ENCODE data around the gene TEX101.
A peak's percentile ranks its signal among the peaks of the same experiment; 100 is the strongest.

The TEX101 gene

DNA sequence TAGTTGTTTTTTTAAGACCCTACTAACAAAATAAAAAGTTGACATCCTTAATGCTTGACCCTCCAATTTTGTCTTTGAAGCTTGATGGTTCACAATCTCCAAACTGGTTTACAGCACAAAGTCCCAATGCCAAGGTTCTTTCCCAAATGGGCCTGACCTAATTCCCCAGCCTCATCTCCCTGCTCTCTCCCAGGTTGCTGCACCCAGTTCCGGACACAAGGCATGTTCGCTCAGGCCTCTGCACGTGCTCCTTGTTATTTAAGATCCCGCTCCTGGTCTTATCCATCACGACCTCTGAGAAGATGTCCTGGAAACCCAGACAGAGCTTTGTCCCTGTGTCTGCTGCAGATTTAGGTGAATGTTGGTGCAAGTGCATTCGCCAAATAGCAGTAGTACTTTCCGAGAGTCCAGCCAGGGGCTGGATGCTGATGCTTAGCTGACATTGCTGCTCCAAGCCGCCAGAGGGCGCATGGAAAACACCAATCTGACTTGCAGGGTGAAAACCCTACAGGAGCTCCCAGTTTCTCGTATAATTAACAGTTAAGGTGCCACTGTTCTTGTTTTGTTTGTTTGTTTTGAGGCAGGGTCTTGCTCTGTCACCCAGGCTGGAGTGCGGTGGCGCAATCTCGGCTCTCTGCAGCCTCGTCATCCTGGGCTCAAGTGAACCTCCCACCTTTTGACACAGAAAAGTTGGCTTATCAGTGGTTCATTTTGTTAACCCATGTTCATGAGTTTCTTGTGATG lies 32.2 kb downstream of the TEX101 start:
- peak; percentile 60 to 65 for DNase-seq (ENCODE audit: low read depth in 2 of 2)

DNA sequence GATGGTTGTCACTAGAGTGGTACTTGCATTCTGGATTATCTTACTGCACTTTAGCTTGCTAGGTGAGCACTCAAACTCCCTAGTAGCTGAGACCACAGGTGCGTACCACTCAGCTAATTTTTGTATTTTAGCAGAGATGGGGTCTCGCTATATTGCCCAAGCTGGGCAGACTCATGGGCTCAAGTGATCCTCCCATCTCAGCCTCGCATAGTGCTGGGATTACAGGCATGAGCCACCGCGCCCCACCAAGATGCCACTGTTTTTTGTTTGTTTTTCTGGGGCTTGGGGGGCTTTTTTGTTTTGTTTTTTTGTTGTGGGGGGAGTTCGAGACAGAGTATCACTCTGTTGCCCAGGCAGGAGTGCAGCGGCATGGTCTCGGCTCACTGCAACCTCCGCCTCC lies 33.0 kb downstream of the TEX101 start:
- no peak for DNase-seq (ENCODE audit: low read depth in 2 of 2)

GRCh38 chr19:43450545-43450997 lies 35.9 kb downstream of the TEX101 start:
- DNase-seq (ENCODE audit: low read depth in 2 of 2): no peak

GRCh38 chr19:43452582-43452981 lies 37.9 kb downstream of the TEX101 start:
- no peak for DNase-seq (ENCODE audit: low read depth in 2 of 2)

- no peak for DNase-seq (ENCODE audit: low read depth in 2 of 2)
Observed at GRCh38 chr19:43454031-43454430, 39.3 kb downstream of the TEX101 start.

GRCh38 chr19:43455321-43456113 lies 40.8 kb downstream of the TEX101 start:
- DNase-seq (ENCODE audit: low read depth in 2 of 2): no peak

DNA sequence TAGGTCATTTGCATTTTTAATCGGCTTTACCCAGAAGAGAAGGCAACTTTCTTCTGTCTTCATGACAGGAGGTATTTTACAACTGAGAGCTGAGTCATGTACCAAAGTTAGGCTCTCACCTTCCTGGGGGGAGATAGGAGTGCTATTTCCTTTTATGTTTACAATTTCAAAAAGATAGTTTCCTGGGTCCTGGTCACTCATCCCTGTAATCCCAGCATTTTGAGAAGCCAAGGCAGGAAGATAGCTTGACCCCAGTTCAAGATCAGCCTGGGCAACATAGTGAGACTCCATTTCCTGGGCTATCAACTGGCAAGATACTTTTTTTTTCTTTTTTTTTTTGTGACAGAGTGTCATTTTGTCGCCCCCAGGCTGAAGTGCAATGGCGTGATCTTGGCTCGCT lies 43.1 kb downstream of the TEX101 start:
- DNase-seq (ENCODE audit: low read depth in 2 of 2): no peak

DNA sequence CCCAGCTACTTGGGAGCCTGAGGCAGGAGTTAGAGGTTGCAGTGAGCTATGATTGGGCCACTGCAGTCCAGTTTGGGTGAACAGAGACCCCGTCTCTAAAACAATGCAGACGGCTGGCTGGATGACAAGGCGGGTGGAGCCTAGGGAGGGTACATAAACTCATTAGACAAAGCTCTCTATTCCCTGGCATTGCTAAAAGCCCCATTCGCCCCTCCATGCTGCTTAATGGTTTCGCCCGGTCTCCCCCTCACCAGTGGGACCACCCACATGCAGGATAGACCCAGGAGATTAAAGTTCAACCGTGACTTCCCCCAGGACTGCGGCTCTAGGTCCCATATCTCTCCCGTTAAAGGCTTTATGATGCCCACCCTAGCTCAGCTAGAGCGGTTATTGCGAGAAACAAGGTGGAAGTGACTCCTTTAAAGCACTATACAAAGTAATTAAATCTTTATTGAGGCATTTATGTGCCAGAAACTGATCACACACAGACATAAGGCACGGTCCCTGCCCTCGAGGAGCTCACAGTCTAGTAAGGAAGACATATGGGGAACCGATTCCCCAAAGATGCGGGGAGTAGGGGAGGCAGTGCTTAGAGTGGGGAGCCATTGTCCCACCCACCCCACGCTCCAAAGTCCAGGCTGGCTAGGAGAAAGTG lies 45.8 kb downstream of the TEX101 start:
- DNase-seq (ENCODE audit: low read depth in 2 of 2): no peak

GRCh38 chr19:43461303-43461702 lies 46.6 kb downstream of the TEX101 start:
- DNase-seq (ENCODE audit: low read depth in 2 of 2): no peak

GRCh38 chr19:43462383-43462782 lies 47.7 kb downstream of the TEX101 start:
- DNase-seq (ENCODE audit: low read depth in 2 of 2): no peak

DNA sequence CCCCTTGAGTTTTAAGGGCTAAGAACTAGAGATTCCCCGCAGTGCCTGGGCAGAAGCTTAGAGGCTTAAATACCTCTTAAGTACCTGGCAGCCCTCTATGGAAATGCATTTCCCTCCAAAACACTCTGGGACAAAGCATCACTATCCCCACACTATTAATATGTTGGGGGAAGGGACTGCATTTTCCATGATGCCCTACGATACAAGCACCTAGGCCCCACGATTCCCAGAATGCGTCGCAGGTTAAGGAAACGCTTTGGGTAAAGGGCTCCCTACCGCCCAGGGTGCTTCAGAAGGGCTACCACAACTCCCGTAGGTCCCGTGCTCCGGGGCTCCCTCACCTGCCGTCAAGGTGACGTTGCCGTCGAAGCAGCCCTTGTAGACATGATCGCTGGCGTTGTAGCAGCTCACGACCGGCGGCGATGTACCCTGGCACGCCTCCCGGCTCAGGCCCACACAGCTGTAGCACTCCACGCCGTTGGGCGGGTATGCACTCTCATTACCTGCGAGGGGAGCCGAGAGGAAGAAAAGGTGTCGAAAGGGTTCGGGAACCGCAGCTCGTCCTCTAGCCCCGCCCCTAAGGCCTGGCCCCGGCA lies 48.2 kb downstream of the TEX101 start:
- no peak for DNase-seq (ENCODE audit: low read depth in 2 of 2)

DNA sequence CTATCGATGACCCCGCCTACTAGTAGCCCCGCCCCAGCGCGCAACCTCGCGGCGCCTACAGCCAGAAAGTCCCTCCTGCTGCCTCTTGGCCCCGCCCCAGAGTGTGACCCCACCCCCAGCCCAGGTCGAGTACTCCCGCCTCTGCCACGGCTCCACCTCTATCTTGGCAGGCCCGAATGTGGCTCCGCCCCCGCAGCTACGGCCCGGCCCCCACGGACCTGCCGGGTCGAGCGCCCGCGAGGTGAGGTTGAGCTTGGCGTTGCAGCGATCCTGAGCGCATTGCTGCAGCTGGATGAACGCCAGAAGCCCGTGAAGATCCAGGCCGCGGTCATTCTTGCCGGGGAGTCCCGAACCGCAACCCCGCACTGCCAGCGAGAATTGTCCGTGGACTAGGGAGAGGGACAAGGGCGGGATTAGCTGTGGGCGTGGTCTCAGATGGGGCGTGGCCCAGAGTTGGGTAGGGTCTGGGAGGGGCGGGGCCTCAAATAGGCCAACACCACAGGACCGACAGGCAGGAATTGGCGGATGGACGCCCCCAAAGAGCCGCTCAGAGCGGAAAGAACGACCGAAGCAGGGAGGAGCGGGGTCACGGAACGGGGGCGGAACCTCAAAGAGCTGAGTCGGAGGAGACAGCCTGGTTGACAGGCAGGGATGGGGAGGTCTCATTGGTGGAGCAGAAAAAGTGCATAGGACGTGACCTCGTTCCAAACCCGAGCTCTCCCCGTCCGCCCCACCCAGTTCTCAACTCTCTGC lies 48.9 kb downstream of the TEX101 start:
- peak; percentile 99 to 100 for DNase-seq (ENCODE audit: low read depth in 2 of 2)

DNA sequence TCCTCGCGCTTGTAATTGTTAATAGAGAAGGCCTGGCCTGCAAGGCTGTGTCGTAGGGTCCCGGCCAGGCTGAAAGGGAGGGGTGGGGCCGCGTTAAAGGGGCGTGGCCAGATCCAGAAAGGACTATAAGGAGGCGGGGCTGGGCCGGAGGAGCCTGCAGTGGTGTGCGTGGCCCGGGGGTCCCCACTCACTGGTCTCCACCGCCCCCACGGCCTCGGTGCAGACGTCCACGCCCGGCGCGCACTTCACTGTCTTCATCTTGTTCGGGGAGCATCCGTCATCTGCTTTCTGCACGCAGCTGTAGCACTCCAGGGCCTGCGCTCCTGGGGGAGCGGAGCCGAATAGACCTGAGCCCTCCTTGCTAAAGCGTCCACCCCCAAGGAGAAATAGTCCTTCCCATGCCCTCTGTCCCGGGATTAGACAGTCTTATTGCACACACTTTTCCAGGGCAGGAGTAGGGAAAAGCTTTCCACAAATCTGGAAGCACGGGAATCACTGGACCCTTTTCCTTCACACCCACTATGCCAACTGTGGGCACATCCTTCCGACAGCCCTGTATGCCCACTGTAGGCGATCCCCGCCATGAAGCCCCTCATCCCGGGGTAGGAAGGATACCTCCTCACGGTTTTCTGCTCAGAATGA lies 49.6 kb downstream of the TEX101 start:
- DNase-seq (ENCODE audit: low read depth in 2 of 2): peak; percentile 59 to 68

DNA sequence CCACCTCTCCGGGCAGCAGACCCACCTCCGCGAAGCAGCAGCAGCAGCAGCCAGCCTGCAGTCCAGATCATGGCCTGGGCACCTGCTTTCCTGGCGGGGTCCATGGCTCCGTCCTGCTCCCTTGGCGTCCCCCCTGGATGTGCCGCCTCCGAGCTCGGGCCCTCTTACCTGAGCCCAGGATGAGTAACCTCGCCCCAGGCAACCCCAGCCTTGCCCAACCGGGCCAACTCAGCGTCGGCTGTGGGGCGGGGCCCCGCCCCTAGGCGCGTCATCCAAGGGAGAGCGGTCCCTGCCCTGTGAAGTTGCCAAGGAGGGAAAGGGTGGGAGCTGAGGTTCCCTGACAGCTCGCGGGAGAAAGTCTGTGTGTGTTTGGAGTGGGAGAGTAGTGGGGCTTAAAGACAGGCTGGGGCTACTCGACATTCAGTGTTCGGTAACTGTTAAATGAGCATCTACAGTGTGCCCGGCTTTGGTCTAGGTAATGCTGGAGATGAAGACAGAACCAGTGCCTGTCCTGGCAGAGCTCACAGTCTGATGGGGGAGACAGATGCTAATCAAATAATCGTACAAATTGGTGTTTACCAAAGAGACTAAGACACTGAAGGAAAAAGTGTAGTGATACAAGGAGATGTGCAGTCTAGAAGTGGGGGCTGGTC lies 50.9 kb downstream of the TEX101 start, which contains the start of gene LYPD3:
Gene LYPD3, minus strand, starts transcription at position 141 of the 653 bp plus-strand sequence. Its CDS starts 37 bp downstream, at position 104.
- DNase-seq (ENCODE audit: low read depth in 2 of 2): no peak

DNA sequence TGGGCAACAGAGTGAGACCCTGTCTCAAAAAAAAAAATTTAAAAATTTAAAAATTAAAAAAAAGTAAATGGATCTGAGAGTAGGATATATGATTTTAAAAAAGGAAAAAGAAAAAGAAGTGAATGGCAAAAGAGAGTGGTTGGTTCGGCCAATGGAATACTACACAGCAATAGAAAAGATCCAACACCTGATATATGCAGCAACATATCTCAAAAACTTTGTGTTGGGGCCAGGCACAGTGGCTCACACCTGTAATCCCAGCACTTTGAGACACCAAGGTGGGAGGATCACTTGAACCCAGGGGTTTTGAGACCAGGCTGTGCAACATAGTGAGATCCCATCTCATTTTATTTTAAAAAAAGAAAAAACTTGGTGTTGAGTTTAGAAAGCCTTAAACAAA lies 52.1 kb downstream of the TEX101 start:
- no peak for DNase-seq (ENCODE audit: low read depth in 2 of 2)

DNA sequence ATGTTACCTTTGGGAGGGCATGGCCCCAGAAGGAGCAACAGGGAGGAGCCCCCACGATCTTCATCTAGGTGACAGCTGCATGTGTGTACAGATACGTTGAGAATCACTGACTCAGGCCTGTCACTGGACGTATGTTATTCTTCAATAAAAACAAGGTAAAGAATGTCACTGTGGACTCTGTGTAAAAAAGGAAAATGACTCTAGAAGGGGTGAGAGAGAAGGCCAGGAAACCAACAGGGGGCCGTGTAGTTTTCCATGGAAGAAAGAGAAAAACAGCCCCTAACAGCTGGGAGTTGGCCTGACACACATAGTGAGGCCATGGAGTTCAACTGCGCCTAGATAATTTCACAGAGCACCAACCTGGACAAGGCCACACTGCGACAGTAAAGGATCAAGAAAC lies 52.6 kb downstream of the TEX101 start:
- no peak for DNase-seq (ENCODE audit: low read depth in 2 of 2)

DNA sequence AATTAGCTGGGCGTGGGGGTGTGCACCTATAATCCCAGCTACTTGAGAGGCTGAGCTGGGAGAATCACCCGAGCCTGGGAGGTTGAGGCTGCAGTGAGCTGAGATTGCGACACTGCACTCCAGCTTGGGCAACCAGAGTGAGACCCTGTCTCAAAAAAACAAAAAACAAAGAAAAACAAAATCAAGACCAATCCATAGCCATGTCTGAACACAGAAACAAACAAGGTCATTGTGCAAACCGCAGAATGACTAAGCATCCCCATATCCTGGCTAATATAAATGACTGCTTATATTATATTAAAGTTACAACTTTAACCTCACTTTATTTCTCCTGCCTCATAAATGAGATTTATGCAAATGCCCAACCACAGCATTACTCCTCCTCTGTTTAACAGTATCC lies 53.0 kb downstream of the TEX101 start:
- no peak for DNase-seq (ENCODE audit: low read depth in 2 of 2)

Data from stimulated activated CD4-positive, alpha-beta T cell treated with anti-CD3 and anti-CD28 coated beads, Interleukin-4, amount 100 ng/mL, for 48 hours (primary cell).